IMR-90 (cell line): ENCODE data around the gene CDK6. TPM values are rescaled to one million over a fixed set of nuclear protein-coding genes. Genes with fewer than 3 reads are reported as not detected.

Source experiments
- ATAC-seq: fragments of 200-7000 bp; cut with Tn5 transposase; 2 replicates; pipeline ENCODE4 v1.9.1; 2020; ENCODE audit warnings: low read depth, mild to moderate bottlenecking, moderate library complexity
- BruUV-seq: library from RNA; stranded (reverse); fragments of 400-500 nt; replicated peaks from 2 replicates; lab custom pipeline; 2021; lab: Mats Ljungman, UMichigan
- CTCF ChIA-PET: fragments of 300-600 bp; formaldehyde crosslinking; extraction: SDS; loops from one replicate; lab custom pipeline; 2021; ENCODE audit warnings: antibody characterized with exemption; lab: Yijun Ruan, JAX
- POLR2A ChIA-PET: fragments of 300-600 bp; sonication (Branson Sonifier 250); formaldehyde crosslinking; loops from one replicate; lab custom pipeline; 2022; ENCODE audit warnings: antibody characterized with exemption; ENCODE audit not compliant: unreplicated experiment; lab: Charles Lee
- DNase-seq: peaks from one replicate; pipeline ENCODE4 v3.0.0; 2013
- H2AFZ ChIP-seq: replicated peaks from 2 replicates; pipeline ENCODE3; 2013; ENCODE audit warnings: low read length, mild to moderate bottlenecking; ENCODE audit not compliant: poor library complexity
- H2AK5ac ChIP-seq: 2 replicates; pipeline ENCODE4 v1.6.1; 2013; ENCODE audit warnings: low read depth, low read length, inconsistent platforms
- H2AK9ac ChIP-seq: replicated peaks from 2 replicates; pipeline ENCODE3; 2013; ENCODE audit warnings: mild to moderate bottlenecking, low read depth, low read length, moderate library complexity; ENCODE audit not compliant: poor library complexity
- H2BK120ac ChIP-seq: 2 replicates; pipeline ENCODE4 v1.6.1; 2013; ENCODE audit warnings: low read depth, low read length, inconsistent platforms
- H2BK15ac ChIP-seq: 3 replicates; pipeline ENCODE4 v1.6.1; 2013; ENCODE audit warnings: low read depth, low read length, inconsistent platforms
- H2BK20ac ChIP-seq: 2 replicates; pipeline ENCODE4 v1.6.1; 2013; ENCODE audit warnings: low read depth, mild to moderate bottlenecking, inconsistent platforms, low read length, moderate library complexity
- H2BK5ac ChIP-seq: 2 replicates; pipeline ENCODE4 v1.6.1; 2013; ENCODE audit warnings: mild to moderate bottlenecking, low read depth, low read length, inconsistent platforms; ENCODE audit not compliant: poor library complexity, severe bottlenecking
- H3K14ac ChIP-seq: replicated peaks from 2 replicates; pipeline ENCODE4 v1.6.1; 2013; ENCODE audit warnings: low read depth, low read length, inconsistent platforms
- H3K18ac ChIP-seq: 2 replicates; pipeline ENCODE4 v1.6.1; 2013; ENCODE audit warnings: low read depth, low read length, control low read depth
- H3K23ac ChIP-seq: 2 replicates; pipeline ENCODE4 v1.6.1; 2013; ENCODE audit warnings: low read depth, low read length, inconsistent platforms
- H3K27ac ChIP-seq: 2 replicates; pipeline ENCODE4 v1.5.1; 2013; ENCODE audit warnings: mild to moderate bottlenecking, control low read depth, low read length; ENCODE audit not compliant: insufficient read depth
- H3K27me3 ChIP-seq: 2 replicates; pipeline ENCODE4 v1.6.1; 2013; ENCODE audit warnings: low read length; ENCODE audit not compliant: control insufficient read depth, insufficient read depth
- H3K36me3 ChIP-seq: 2 replicates; pipeline ENCODE4 v1.6.1; 2013; ENCODE audit warnings: low read length, mixed read lengths; ENCODE audit not compliant: control insufficient read depth, insufficient read depth
- H3K4ac ChIP-seq: 2 replicates; pipeline ENCODE4 v1.6.1; 2013; ENCODE audit warnings: low read depth, low read length, inconsistent platforms
- H3K4me1 ChIP-seq: 2 replicates; pipeline ENCODE4 v1.6.1; 2013; ENCODE audit warnings: low read length, mixed read lengths; ENCODE audit not compliant: control insufficient read depth, insufficient read depth
- H3K4me2 ChIP-seq: 2 replicates; pipeline ENCODE4 v1.6.1; 2013; ENCODE audit warnings: low read depth, mild to moderate bottlenecking, control low read depth, low read length, moderate library complexity
- H3K4me3 ChIP-seq: 2 replicates; pipeline ENCODE4 v1.5.1; 2013; ENCODE audit warnings: low read depth, mild to moderate bottlenecking, control low read depth, low read length, moderate library complexity; ENCODE audit not compliant: insufficient read depth
- H3K56ac ChIP-seq: 2 replicates; pipeline ENCODE4 v1.6.1; 2013; ENCODE audit warnings: low read length, inconsistent platforms; ENCODE audit not compliant: insufficient read depth; ENCODE audit errors: extremely low read depth
- H3K79me1 ChIP-seq, 2 experiments: 2 replicates each; pipeline ENCODE4 v1.6.1; 2013; ENCODE audit warnings: low read length in 2 of 2, inconsistent platforms in 1 of 2, low read depth in 1 of 2
- H3K9ac ChIP-seq: 2 replicates; pipeline ENCODE4 v1.6.1; 2013; ENCODE audit warnings: low read depth, low read length, control low read depth
- H3K9me1 ChIP-seq: 2 replicates; pipeline ENCODE4 v1.6.1; 2013; ENCODE audit warnings: low read length, inconsistent platforms; ENCODE audit not compliant: insufficient read depth
- H3K9me3 ChIP-seq: 2 replicates; pipeline ENCODE4 v1.6.1; 2013; ENCODE audit warnings: low read length; ENCODE audit not compliant: control insufficient read depth, insufficient read depth
- H4K20me1 ChIP-seq: 2 replicates; pipeline ENCODE4 v1.6.1; 2013; ENCODE audit warnings: low read length, inconsistent platforms; ENCODE audit not compliant: insufficient read depth
- H4K5ac ChIP-seq: 2 replicates; pipeline ENCODE4 v1.6.1; 2013; ENCODE audit warnings: mild to moderate bottlenecking, low read depth, low read length, control low read depth
- H4K8ac ChIP-seq, 2 experiments: 2 replicates each; pipeline ENCODE4 v1.6.1; 2013; ENCODE audit warnings: low read depth in 2 of 2, low read length in 2 of 2, control low read depth in 1 of 2, inconsistent platforms in 1 of 2
- H4K91ac ChIP-seq: 2 replicates; pipeline ENCODE4 v1.6.1; 2013; ENCODE audit warnings: low read depth, low read length, inconsistent platforms; ENCODE audit not compliant: insufficient read depth
- CEBPB ChIP-seq: IDR thresholded peaks from 2 replicates; pipeline ENCODE4 v1.6.1; 2012; ENCODE audit warnings: low read depth, low read length, improper control_type of control experiment
- MAFK ChIP-seq: IDR thresholded peaks from 2 replicates; pipeline ENCODE4 v1.6.1; 2012; ENCODE audit warnings: low read depth, low read length, improper control_type of control experiment
- POLR2A ChIP-seq: IDR thresholded peaks from 2 replicates; pipeline ENCODE4 v1.6.1; 2012; ENCODE audit warnings: mild to moderate bottlenecking, low read depth, low read length
- RAD21 ChIP-seq: IDR thresholded peaks from 2 replicates; pipeline ENCODE4 v1.6.1; 2012; ENCODE audit warnings: low read length, improper control_type of control experiment
- SMC3 ChIP-seq: fragments of 150-350 bp; IDR thresholded peaks from 2 replicates; pipeline ENCODE4 v1.6.1; 2016; ENCODE audit warnings: low read depth, mild to moderate bottlenecking, antibody characterized with exemption, low read length, moderate library complexity
- WGBS, 2 experiments: methylation state at CpG; one replicate each; pipeline versions ENCODE4 v1.1.5 to v1.1.7; 2013; ENCODE audit warnings: missing lambda C conversion rate in 2 of 2; ENCODE audit not compliant: insufficient read length in 1 of 2; ENCODE audit errors: extremely low coverage in 2 of 2; 5-methylcytosine and 5-hydroxymethylcytosine counted together
- dilution Hi-C: fragments of 300-500 bp; cut with HindIII; formaldehyde crosslinking; loops from one replicate; pipeline ENCODE4 v1.14.3; 2018; ENCODE audit warnings: low sequenced_read_pairs; ENCODE audit not compliant: unreplicated experiment
- in situ Hi-C: fragments of 300-500 bp; cut with MboI; formaldehyde crosslinking; loops from 3 replicates; pipeline ENCODE4 v1.14.3; 2019; ENCODE audit warnings: low sequenced_read_pairs, inconsistent platforms, mixed read lengths
- intact Hi-C: fragments of 100-400 bp; cut with micrococcal nuclease; formaldehyde crosslinking; loops from 2 replicates; pipeline ENCODE4 v1.10.0; 2022
- polyA plus RNA-seq, 3 experiments: library from polyadenylated mRNA; depleted of rRNA; stranded (reverse); fragments of >200 nt; gene quantifications; 2 replicates each; pipeline ENCODE4 v1.2.3, GENCODE V29; 2012; ENCODE audit warnings: low replicate concordance in 1 of 3
- total RNA-seq: library from RNA; depleted of rRNA; stranded (reverse); fragments of >200 nt; gene quantifications from 2 replicates; pipeline ENCODE4 v1.2.3, GENCODE V29; 2012
- TF ChIP-seq, protein P1 (sequence below): fragments of 150-350 bp; IDR thresholded peaks from 2 replicates; pipeline ENCODE4 v1.6.1; 2016; ENCODE audit warnings: low read depth, mild to moderate bottlenecking, low read length, moderate library complexity, borderline replicate concordance

Gene CDK6
- total and polyA plus RNA-seq, 2 of the 4 experiments (the other 2 are of a cell fraction), result 21.5 to 195 TPM

DNA sequence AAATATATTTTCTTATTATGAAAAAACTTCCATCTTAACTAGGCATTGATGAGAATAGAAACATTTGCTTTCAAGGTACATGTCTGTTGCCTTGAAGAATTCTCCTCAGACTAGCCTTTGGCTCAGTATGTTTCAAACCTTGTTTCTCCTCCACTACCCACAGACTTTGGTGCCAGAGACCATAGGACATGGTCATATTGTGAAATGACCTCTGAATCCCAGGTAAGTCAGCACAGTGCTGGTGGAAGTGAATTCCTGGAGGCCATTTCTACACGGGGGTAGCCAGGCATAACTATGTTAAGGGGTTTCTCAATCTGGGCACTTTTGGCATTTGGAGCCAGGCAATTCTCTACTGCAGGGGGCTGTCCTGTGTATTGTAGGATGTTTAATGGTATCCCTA, 133.8 kb downstream of the CDK6 start:
- H3K27me3 ChIP-seq, result no peaks in the 10 kb centered on the region
- H2BK120ac ChIP-seq, result no peak overlapping the region
- H2AFZ ChIP-seq, result no peak overlapping the region
- H3K4ac ChIP-seq, result no peak overlapping the region; the same call in 1 of the 2 replicates
- CTCF ChIA-PET, result interaction anchor here (1.1 kb wide), 1 partner anchor 11 kb away, joined by 4 read pairs; no protein-coding TSS in a partner anchor
- dilution Hi-C loops, result no loop called here
- ATAC-seq (no peak), DNase-seq (no peak)
- no peak overlapping the region for H3K56ac ChIP-seq
- H3K9me1 ChIP-seq, result peaks cover 16% of the 10 kb centered on the region
- no peak overlapping the region for H2BK15ac ChIP-seq
- H3K9me3 ChIP-seq, result peaks cover 4% of the 10 kb centered on the region; the same call in 1 of the 2 replicates
- H2AK9ac ChIP-seq, result no peak overlapping the region
- in situ Hi-C loops, result no loop called here
- no peak overlapping the region for H3K23ac ChIP-seq
- H2BK5ac ChIP-seq, result no peak overlapping the region
- BruUV-seq, result no TSS peak
- H4K8ac ChIP-seq, result no peak overlapping the region
- H3K9ac ChIP-seq, result no peak overlapping the region
- no peak overlapping the region for H2BK20ac ChIP-seq
- no peak overlapping the region for H3K4me2 ChIP-seq
- no peak overlapping the region for H2AK5ac ChIP-seq
- WGBS, 2 experiments, result no CpG with 5 or more reads among the region's 1 CpG
- peaks cover 30 to 52% of the 10 kb centered on the region in 2 experiments for H3K79me1 ChIP-seq
- no peak overlapping the region for H3K27ac ChIP-seq
- H4K20me1 ChIP-seq, result peaks cover 5% of the 10 kb centered on the region; the same call in 1 of the 2 replicates
- TF ChIP-seq MAFK, result no peak
- no peak for TF ChIP-seq SMC3
- TF ChIP-seq POLR2A, result no peak
- TF ChIP-seq CEBPB, result no peak
- TF ChIP-seq RAD21, result no peak
- TF ChIP-seq, protein P1, sequence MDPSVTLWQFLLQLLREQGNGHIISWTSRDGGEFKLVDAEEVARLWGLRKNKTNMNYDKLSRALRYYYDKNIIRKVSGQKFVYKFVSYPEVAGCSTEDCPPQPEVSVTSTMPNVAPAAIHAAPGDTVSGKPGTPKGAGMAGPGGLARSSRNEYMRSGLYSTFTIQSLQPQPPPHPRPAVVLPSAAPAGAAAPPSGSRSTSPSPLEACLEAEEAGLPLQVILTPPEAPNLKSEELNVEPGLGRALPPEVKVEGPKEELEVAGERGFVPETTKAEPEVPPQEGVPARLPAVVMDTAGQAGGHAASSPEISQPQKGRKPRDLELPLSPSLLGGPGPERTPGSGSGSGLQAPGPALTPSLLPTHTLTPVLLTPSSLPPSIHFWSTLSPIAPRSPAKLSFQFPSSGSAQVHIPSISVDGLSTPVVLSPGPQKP, result no peak
- no peak overlapping the region; the same call in 1 of the 2 replicates for H3K14ac ChIP-seq
- no peak overlapping the region for H4K5ac ChIP-seq
- intact Hi-C loops, result no loop called here
- peaks cover 15% of the 10 kb centered on the region for H3K4me1 ChIP-seq
- POLR2A ChIA-PET, result no interaction called here
- H4K91ac ChIP-seq, result no peak overlapping the region
- H3K4me3 ChIP-seq, result no peak overlapping the region
- H3K36me3 ChIP-seq, result peaks cover 7% of the 10 kb centered on the region
- no peak overlapping the region for H3K18ac ChIP-seq
